HCT116 (cell line): ENCODE measurements around the gene CNDP1. TPM values are rescaled to one million over a fixed set of nuclear protein-coding genes. Genes with fewer than 3 reads are reported as not detected.

Experiments
- ATAC-seq: fragments of 200-7000 bp; cut with Tn5 transposase; 2 replicates; pipeline ENCODE4 v1.9.1; 2020; ENCODE audit warnings: mild to moderate bottlenecking, moderate library complexity
- BruUV-seq: library from RNA; stranded (reverse); fragments of 400-500 nt; replicated peaks from 2 replicates; lab custom pipeline; 2021; lab: Mats Ljungman, UMichigan
- CTCF ChIA-PET: fragments of 300-600 bp; sonication (Branson Sonifier 250); formaldehyde crosslinking; loops from one replicate; lab custom pipeline; 2021; ENCODE audit warnings: antibody characterized with exemption; lab: Charles Lee
- POLR2A ChIA-PET: fragments of 300-600, 350-600 bp; sonication (Branson Sonifier 250); formaldehyde crosslinking; loops from one replicate; lab custom pipeline; 2021; ENCODE audit warnings: antibody characterized with exemption; lab: Charles Lee
- RAD21 ChIA-PET, 2 experiments: fragments of 300-600 bp; sonication (Branson Sonifier 250); formaldehyde crosslinking; loops; one replicate each; lab custom pipeline; 2023; ENCODE audit warnings: low total read pairs in 2 of 2; ENCODE audit not compliant: uncharacterized antibody in 2 of 2, unreplicated experiment in 2 of 2, low non-redundant PET in 1 of 2; lab: Charles Lee
- DNase-seq: peaks from one replicate; pipeline ENCODE4 v3.0.0-alpha.2; 2010; ENCODE audit warnings: low read depth, low spot score
- H2AFZ ChIP-seq: fragments of 200-600 bp; shearing (Covaris generic), sonication (generic); 2 replicates; pipeline ENCODE4 v1.6.1; 2017; ENCODE audit warnings: low read depth, mixed run types, mixed read lengths, antibody characterized with exemption, low read length; ENCODE audit not compliant: poor library complexity, severe bottlenecking
- H3K27ac ChIP-seq: 2 replicates; pipeline ENCODE4 v1.5.1; 2012; ENCODE audit warnings: low read depth, low read length
- H3K27me3 ChIP-seq: fragments of 200-600 bp; sonication (generic); 2 replicates; pipeline ENCODE4 v1.6.1; 2016; ENCODE audit warnings: mixed run types, low read length, mixed read lengths; ENCODE audit not compliant: insufficient read depth
- H3K36me3 ChIP-seq, 2 experiments: fragments of 200-500 bp in 1 of 2; fragments of 200-600 bp in 1 of 2; sonication (Bioruptor generic) in 1 of 2; sonication (generic) in 1 of 2; 2 replicates each; pipeline versions ENCODE4 v1.5.1 to v1.6.1; 2014 to 2016; ENCODE audit warnings: low read length in 2 of 2, inconsistent platforms in 1 of 2, mixed read lengths in 1 of 2, mixed run types in 1 of 2; ENCODE audit not compliant: insufficient read depth in 2 of 2, control insufficient read depth in 1 of 2
- H3K4me1 ChIP-seq, 2 experiments: fragments of 200-600 bp in 1 of 2; sonication (generic) in 1 of 2; 2 replicates each; pipeline versions ENCODE4 v1.5.1 to v1.6.1; 2012 to 2017; ENCODE audit warnings: low read length in 2 of 2, inconsistent platforms in 1 of 2, mild to moderate bottlenecking in 1 of 2, mixed read lengths in 1 of 2, mixed run types in 1 of 2, moderate library complexity in 1 of 2; ENCODE audit not compliant: insufficient read depth in 2 of 2, control insufficient read depth in 1 of 2
- H3K4me2 ChIP-seq: fragments of 200-600 bp; sonication (generic); 2 replicates; pipeline ENCODE4 v1.6.1; 2017; ENCODE audit warnings: mixed run types, low read length, mixed read lengths
- H3K4me3 ChIP-seq, 2 experiments: fragments of 200-600 bp in 1 of 2; sonication (generic) in 1 of 2; replicated peaks in 1 of 2; 2 replicates each; pipeline ENCODE4 v1.5.1; 2011 to 2016; ENCODE audit warnings: low read length in 2 of 2, control low read depth in 1 of 2, low read depth in 1 of 2, mild to moderate bottlenecking in 1 of 2, mixed read lengths in 1 of 2, mixed run types in 1 of 2
- H3K79me2 ChIP-seq: fragments of 200-600 bp; sonication (generic); 2 replicates; pipeline ENCODE4 v1.6.1; 2017; ENCODE audit warnings: mild to moderate bottlenecking, mixed run types, low read length, moderate library complexity, mixed read lengths; ENCODE audit not compliant: insufficient read depth
- H3K9ac ChIP-seq: fragments of 200-600 bp; sonication (generic); 2 replicates; pipeline ENCODE4 v1.6.1; 2016; ENCODE audit warnings: low read length, mixed read lengths
- H3K9me2 ChIP-seq: fragments of 200-600 bp; sonication (generic), shearing (Covaris generic); 2 replicates; pipeline ENCODE4 v1.6.1; 2017; ENCODE audit warnings: mixed run types, mild to moderate bottlenecking, moderate library complexity; ENCODE audit not compliant: insufficient read depth
- H3K9me3 ChIP-seq, 2 experiments: fragments of 200-500 bp in 1 of 2; fragments of 200-600 bp in 1 of 2; sonication (Bioruptor generic) in 1 of 2; sonication (generic) in 1 of 2; 2 replicates each; pipeline ENCODE4 v1.6.1; 2014 to 2017; ENCODE audit warnings: low read length in 2 of 2, mixed read lengths in 2 of 2, inconsistent platforms in 1 of 2, low read depth in 1 of 2, mild to moderate bottlenecking in 1 of 2, mixed run types in 1 of 2, moderate library complexity in 1 of 2; ENCODE audit not compliant: control insufficient read depth in 1 of 2, insufficient read depth in 1 of 2
- H4K20me1 ChIP-seq: fragments of 200-600 bp; sonication (generic), shearing (Covaris generic); 2 replicates; pipeline ENCODE4 v1.6.1; 2017; ENCODE audit warnings: mixed run types, mild to moderate bottlenecking, moderate library complexity; ENCODE audit not compliant: insufficient read depth
- CBX3 ChIP-seq: IDR thresholded peaks from 2 replicates; pipeline ENCODE4 v1.6.1; 2012; ENCODE audit warnings: low read depth
- CEBPB ChIP-seq: IDR thresholded peaks from 2 replicates; pipeline ENCODE4 v1.6.1; 2012; ENCODE audit warnings: low read depth
- EGR1 ChIP-seq: IDR thresholded peaks from 2 replicates; pipeline ENCODE4 v1.6.1; 2012; ENCODE audit warnings: low read depth
- ELF1 ChIP-seq: IDR thresholded peaks from 2 replicates; pipeline ENCODE4 v1.6.1; 2012; ENCODE audit warnings: low read depth, borderline replicate concordance
- EZH2phosphoT487 ChIP-seq: fragments of 200-600 bp; IDR thresholded peaks from 2 replicates; pipeline ENCODE4 v1.6.1; 2018; ENCODE audit warnings: antibody characterized with exemption, borderline replicate concordance
- FOSL1 ChIP-seq: IDR thresholded peaks from 2 replicates; pipeline ENCODE4 v1.6.1; 2012; ENCODE audit warnings: low read depth
- POLR2A ChIP-seq: IDR thresholded peaks from 2 replicates; pipeline ENCODE4 v1.7.0; 2011; ENCODE audit warnings: borderline replicate concordance; ENCODE audit not compliant: insufficient read depth, insufficient read length; ENCODE audit errors: extremely low read depth
- POLR2AphosphoS5 ChIP-seq: IDR thresholded peaks from 2 replicates; pipeline ENCODE4 v1.6.1; 2011; ENCODE audit warnings: mild to moderate bottlenecking, low read depth, low read length, moderate library complexity
- SP1 ChIP-seq: IDR thresholded peaks from 2 replicates; pipeline ENCODE4 v1.6.1; 2012; ENCODE audit warnings: low read depth
- YY1 ChIP-seq: IDR thresholded peaks from 2 replicates; pipeline ENCODE4 v1.6.1; 2011; ENCODE audit warnings: low read length, low read depth, moderate library complexity, mild to moderate bottlenecking; ENCODE audit not compliant: insufficient replicate concordance; ENCODE audit errors: extremely low read depth
- ZFX ChIP-seq: fragments of 450-650 bp; IDR thresholded peaks from 2 replicates; pipeline ENCODE4 v1.6.1; 2017
- intact Hi-C: fragments of 100-400 bp; cut with micrococcal nuclease; formaldehyde crosslinking; loops from 2 replicates; pipeline ENCODE4 v1.10.0; 2022
- total RNA-seq: library from RNA; stranded (reverse); gene quantifications from one replicate; pipeline ENCODE4 v1.2.1, GENCODE V29; 2021; ENCODE audit not compliant: unreplicated experiment
- TF ChIP-seq, protein P1 (sequence below): IDR thresholded peaks from 2 replicates; pipeline ENCODE4 v1.6.1; 2012
- TF ChIP-seq, protein P2 (sequence below): IDR thresholded peaks from 2 replicates; pipeline ENCODE4 v1.6.1; 2012; ENCODE audit warnings: low read depth
- TF ChIP-seq, protein P3 (sequence below): IDR thresholded peaks from 2 replicates; pipeline ENCODE4 v1.6.1; 2011; ENCODE audit warnings: mild to moderate bottlenecking, low read length, moderate library complexity; ENCODE audit not compliant: insufficient replicate concordance; ENCODE audit errors: extremely low read depth
- TF ChIP-seq, protein P4 (sequence below), 3 experiments: fragments of 200-600 bp in 1 of 3; sonication (generic) in 1 of 3; IDR thresholded peaks in 2 of 3; conservative IDR thresholded peaks in 1 of 3; 2 replicates each; pipeline ENCODE4 v1.5.1; 2012 to 2017; ENCODE audit warnings: low read depth in 2 of 3, low read length in 2 of 3, antibody characterized with exemption in 1 of 3, borderline replicate concordance in 1 of 3, control low read depth in 1 of 3, mild to moderate bottlenecking in 1 of 3, mixed read lengths in 1 of 3, mixed run types in 1 of 3, moderate library complexity in 1 of 3; ENCODE audit not compliant: insufficient read depth in 1 of 3
- TF ChIP-seq, protein P5 (sequence below): IDR thresholded peaks from 2 replicates; pipeline ENCODE4 v1.6.1; 2012

Gene CNDP1
- total RNA-seq, 1 experiment from 2014 or later: not detected

DNA sequence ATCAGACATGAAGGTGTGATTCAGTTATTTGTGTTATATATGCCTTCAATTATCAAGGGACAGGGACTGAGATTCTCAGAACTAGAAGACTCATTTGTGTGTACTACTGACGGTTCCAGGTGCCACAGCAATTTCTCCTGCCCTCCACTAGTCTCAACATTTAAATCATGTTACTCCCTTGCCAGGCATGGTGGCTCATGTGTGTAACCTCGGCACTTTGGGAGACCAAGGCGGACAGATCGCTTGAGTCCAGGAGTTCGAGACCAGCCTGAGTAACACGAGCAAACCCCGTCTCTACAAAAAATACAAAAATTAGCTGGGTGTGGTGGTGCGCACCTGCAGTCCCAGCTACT is 37.0 kb upstream of the CNDP1 start:
- Histone ChIP-seq H3K4me1 (peaks cover 6 to 12% of the 10 kb centered on the region in 2 experiments), H4K20me1 (no peaks in the 10 kb centered on the region), H3K4me3 (peak overlapping the region; percentile 76 to 83), H3K36me3 (peaks cover 6 to 16% of the 10 kb centered on the region in 2 experiments; a peak in 3 of 4 replicates), H3K9me3 (no peaks in the 10 kb centered on the region; a peak in 1 of 4 replicates), H3K4me2 (peak overlapping the region; percentile 86), H3K9me2 (no peaks in the 10 kb centered on the region), H3K79me2 (peaks cover 40% of the 10 kb centered on the region), H3K27ac (peak overlapping the region; percentile 64)
- intact Hi-C loops: loop anchor here (10.0 kb wide), 1 partner anchor 98 kb away; the partner anchor contains the start of gene ZNF407
- CTCF ChIA-PET: interaction anchor here (1.2 kb wide), 1 partner anchor 55 kb away, joined by 4 read pairs; no protein-coding TSS in a partner anchor
- no peak for DNase-seq
- BruUV-seq: TSS peak; percentile 49
- RAD21 ChIA-PET: no interaction called here
- TF ChIP-seq ELF1: no peak
- no peak for TF ChIP-seq CBX3
- TF ChIP-seq, protein P1, sequence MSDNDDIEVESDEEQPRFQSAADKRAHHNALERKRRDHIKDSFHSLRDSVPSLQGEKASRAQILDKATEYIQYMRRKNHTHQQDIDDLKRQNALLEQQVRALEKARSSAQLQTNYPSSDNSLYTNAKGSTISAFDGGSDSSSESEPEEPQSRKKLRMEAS: no peak
- TF ChIP-seq, protein P2, sequence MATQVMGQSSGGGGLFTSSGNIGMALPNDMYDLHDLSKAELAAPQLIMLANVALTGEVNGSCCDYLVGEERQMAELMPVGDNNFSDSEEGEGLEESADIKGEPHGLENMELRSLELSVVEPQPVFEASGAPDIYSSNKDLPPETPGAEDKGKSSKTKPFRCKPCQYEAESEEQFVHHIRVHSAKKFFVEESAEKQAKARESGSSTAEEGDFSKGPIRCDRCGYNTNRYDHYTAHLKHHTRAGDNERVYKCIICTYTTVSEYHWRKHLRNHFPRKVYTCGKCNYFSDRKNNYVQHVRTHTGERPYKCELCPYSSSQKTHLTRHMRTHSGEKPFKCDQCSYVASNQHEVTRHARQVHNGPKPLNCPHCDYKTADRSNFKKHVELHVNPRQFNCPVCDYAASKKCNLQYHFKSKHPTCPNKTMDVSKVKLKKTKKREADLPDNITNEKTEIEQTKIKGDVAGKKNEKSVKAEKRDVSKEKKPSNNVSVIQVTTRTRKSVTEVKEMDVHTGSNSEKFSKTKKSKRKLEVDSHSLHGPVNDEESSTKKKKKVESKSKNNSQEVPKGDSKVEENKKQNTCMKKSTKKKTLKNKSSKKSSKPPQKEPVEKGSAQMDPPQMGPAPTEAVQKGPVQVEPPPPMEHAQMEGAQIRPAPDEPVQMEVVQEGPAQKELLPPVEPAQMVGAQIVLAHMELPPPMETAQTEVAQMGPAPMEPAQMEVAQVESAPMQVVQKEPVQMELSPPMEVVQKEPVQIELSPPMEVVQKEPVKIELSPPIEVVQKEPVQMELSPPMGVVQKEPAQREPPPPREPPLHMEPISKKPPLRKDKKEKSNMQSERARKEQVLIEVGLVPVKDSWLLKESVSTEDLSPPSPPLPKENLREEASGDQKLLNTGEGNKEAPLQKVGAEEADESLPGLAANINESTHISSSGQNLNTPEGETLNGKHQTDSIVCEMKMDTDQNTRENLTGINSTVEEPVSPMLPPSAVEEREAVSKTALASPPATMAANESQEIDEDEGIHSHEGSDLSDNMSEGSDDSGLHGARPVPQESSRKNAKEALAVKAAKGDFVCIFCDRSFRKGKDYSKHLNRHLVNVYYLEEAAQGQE: no peak
- no peak for TF ChIP-seq YY1
- TF ChIP-seq SP1: no peak
- no peak for TF ChIP-seq EZH2phosphoT487
- TF ChIP-seq, protein P3, sequence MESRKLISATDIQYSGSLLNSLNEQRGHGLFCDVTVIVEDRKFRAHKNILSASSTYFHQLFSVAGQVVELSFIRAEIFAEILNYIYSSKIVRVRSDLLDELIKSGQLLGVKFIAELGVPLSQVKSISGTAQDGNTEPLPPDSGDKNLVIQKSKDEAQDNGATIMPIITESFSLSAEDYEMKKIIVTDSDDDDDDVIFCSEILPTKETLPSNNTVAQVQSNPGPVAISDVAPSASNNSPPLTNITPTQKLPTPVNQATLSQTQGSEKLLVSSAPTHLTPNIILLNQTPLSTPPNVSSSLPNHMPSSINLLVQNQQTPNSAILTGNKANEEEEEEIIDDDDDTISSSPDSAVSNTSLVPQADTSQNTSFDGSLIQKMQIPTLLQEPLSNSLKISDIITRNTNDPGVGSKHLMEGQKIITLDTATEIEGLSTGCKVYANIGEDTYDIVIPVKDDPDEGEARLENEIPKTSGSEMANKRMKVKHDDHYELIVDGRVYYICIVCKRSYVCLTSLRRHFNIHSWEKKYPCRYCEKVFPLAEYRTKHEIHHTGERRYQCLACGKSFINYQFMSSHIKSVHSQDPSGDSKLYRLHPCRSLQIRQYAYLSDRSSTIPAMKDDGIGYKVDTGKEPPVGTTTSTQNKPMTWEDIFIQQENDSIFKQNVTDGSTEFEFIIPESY: no peak
- TF ChIP-seq, protein P4, sequence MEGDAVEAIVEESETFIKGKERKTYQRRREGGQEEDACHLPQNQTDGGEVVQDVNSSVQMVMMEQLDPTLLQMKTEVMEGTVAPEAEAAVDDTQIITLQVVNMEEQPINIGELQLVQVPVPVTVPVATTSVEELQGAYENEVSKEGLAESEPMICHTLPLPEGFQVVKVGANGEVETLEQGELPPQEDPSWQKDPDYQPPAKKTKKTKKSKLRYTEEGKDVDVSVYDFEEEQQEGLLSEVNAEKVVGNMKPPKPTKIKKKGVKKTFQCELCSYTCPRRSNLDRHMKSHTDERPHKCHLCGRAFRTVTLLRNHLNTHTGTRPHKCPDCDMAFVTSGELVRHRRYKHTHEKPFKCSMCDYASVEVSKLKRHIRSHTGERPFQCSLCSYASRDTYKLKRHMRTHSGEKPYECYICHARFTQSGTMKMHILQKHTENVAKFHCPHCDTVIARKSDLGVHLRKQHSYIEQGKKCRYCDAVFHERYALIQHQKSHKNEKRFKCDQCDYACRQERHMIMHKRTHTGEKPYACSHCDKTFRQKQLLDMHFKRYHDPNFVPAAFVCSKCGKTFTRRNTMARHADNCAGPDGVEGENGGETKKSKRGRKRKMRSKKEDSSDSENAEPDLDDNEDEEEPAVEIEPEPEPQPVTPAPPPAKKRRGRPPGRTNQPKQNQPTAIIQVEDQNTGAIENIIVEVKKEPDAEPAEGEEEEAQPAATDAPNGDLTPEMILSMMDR (IDR thresholded peaks at IDR 0.05 in 2 of 3, conservative IDR thresholded peaks at IDR 0.05 in 1 of 3; ENCODE audit: borderline replicate concordance in 1 of 3, insufficient read depth in 1 of 3, low read depth in 2 of 3, low read length in 2 of 3): no peak
- no peak for TF ChIP-seq FOSL1
- TF ChIP-seq CEBPB: no peak
- no peak for TF ChIP-seq EGR1
- no peak for TF ChIP-seq ZFX
- TF ChIP-seq, protein P5, sequence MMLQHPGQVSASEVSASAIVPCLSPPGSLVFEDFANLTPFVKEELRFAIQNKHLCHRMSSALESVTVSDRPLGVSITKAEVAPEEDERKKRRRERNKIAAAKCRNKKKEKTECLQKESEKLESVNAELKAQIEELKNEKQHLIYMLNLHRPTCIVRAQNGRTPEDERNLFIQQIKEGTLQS: no peak
- no peak for TF ChIP-seq POLR2AphosphoS5
- no peak for TF ChIP-seq POLR2A
- TF ChIP-seq, all 23 proteins: peak for 0
- ATAC-seq: no peak
- POLR2A ChIA-PET: no interaction called here
- H3K9ac ChIP-seq: peak overlapping the region; percentile 91
- H2AFZ ChIP-seq: no peak overlapping the region
- H3K27me3 ChIP-seq: no peaks in the 10 kb centered on the region
